Effector CD8-positive, alpha-beta T cell (primary cell): ENCODE measurements around the gene CXCR6.

Experiments
- DNase-seq: peaks from one replicate; lab custom pipeline; 2025; lab: John Stamatoyannopoulos, UW

CXCR6 gene

GRCh38 chr3:45948881-45949280 lies 5.6 kb downstream of the CXCR6 start:
- DNase-seq = no peak

- DNase-seq = no peak
Observed at GRCh38 chr3:45949432-45949831, 6.2 kb downstream of the CXCR6 start.

- DNase-seq = no peak
Observed at GRCh38 chr3:45950131-45950530, 6.9 kb downstream of the CXCR6 start.

- DNase-seq = no peak
Observed at GRCh38 chr3:45950686-45951600, 7.7 kb downstream of the CXCR6 start.

GRCh38 chr3:45951946-45952345 lies 8.7 kb downstream of the CXCR6 start:
- no peak for DNase-seq

- DNase-seq = no peak
Observed at GRCh38 chr3:45952456-45952855, 9.2 kb downstream of the CXCR6 start.

GRCh38 chr3:45953536-45953935 lies 10.3 kb downstream of the CXCR6 start:
- no peak for DNase-seq

GRCh38 chr3:45954306-45954705 lies 11.0 kb downstream of the CXCR6 start:
- DNase-seq = no peak

GRCh38 chr3:45955017-45955647 lies 11.9 kb downstream of the CXCR6 start:
- DNase-seq = no peak

GRCh38 chr3:45955706-45956105 lies 12.4 kb downstream of the CXCR6 start:
- no peak for DNase-seq

GRCh38 chr3:45957586-45957985 lies 14.3 kb downstream of the CXCR6 start:
- no peak for DNase-seq

- DNase-seq = no peak
Observed at GRCh38 chr3:45958321-45958791, 15.1 kb downstream of the CXCR6 start.

GRCh38 chr3:45959201-45959600 lies 15.9 kb downstream of the CXCR6 start:
- no peak for DNase-seq

GRCh38 chr3:45960289-45960688 lies 17.0 kb downstream of the CXCR6 start:
- DNase-seq = no peak

GRCh38 chr3:45962033-45962432 lies 18.8 kb downstream of the CXCR6 start:
- DNase-seq = no peak

- DNase-seq = no peak
Observed at GRCh38 chr3:45964139-45964538, 20.9 kb downstream of the CXCR6 start.

GRCh38 chr3:45965253-45965652 lies 22.0 kb downstream of the CXCR6 start:
- DNase-seq = no peak

- DNase-seq = no peak
Observed at GRCh38 chr3:45965653-45966052, 22.4 kb downstream of the CXCR6 start.

- DNase-seq = no peak
Observed at GRCh38 chr3:45966371-45966791, 23.1 kb downstream of the CXCR6 start.

GRCh38 chr3:45966950-45967640 lies 23.8 kb downstream of the CXCR6 start:
- no peak for DNase-seq

GRCh38 chr3:45967724-45968123 lies 24.5 kb downstream of the CXCR6 start:
- no peak for DNase-seq

- DNase-seq = no peak
Observed at GRCh38 chr3:45968149-45968548, 24.9 kb downstream of the CXCR6 start.

- no peak for DNase-seq
Observed at GRCh38 chr3:45968706-45969105, 25.4 kb downstream of the CXCR6 start.
